ENCODE data around the gene RCCD1.

The RCCD1 gene

GRCh38 chr15:90967206-90967605 lies 12.5 kb downstream of the RCCD1 start:
- no peak overlapping the region for H3K4me3 ChIP-seq (ENCODE audit: control insufficient read depth, low read depth, low read length)
- DNase-seq (ENCODE audit: low read depth): no peak
- no peak for TF ChIP-seq CTCF (conservative IDR thresholded peaks at IDR 0.05; ENCODE audit: control insufficient read depth, insufficient read depth, low read depth, low read length)

DNA sequence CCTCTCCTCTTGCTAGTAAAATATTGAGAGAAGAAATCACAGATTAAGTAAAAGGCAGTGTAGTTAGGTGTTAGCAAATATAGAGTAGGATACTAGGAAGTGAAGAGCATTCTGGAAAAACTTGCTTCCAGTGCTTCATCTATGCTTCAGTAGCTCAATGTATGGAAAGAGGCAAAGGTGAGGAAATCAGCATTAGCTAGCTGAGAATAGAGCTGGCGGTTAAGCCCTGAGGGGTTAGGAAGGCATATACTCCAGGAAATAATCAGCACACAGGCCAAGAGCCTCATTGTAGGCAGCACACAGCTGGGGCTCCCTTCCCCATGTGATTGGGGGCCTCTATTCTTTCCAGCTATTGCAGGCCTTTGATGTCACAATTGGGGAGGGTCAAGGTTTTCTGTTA lies 13.8 kb downstream of the RCCD1 start:
- DNase-seq (ENCODE audit: low read depth): no peak
- no peak overlapping the region for H3K4me3 ChIP-seq (ENCODE audit: control insufficient read depth, low read depth, low read length)
- TF ChIP-seq CTCF (conservative IDR thresholded peaks at IDR 0.05; ENCODE audit: control insufficient read depth, insufficient read depth, low read depth, low read length): no peak

GRCh38 chr15:90970274-90970673 lies 15.6 kb downstream of the RCCD1 start:
- H3K4me3 ChIP-seq (ENCODE audit: control insufficient read depth, low read depth, low read length): no peak overlapping the region
- TF ChIP-seq CTCF (conservative IDR thresholded peaks at IDR 0.05; ENCODE audit: control insufficient read depth, insufficient read depth, low read depth, low read length): no peak
- no peak for DNase-seq (ENCODE audit: low read depth)

- no peak for TF ChIP-seq CTCF (conservative IDR thresholded peaks at IDR 0.05; ENCODE audit: control insufficient read depth, insufficient read depth, low read depth, low read length)
- no peak overlapping the region for H3K4me3 ChIP-seq (ENCODE audit: control insufficient read depth, low read depth, low read length)
- DNase-seq (ENCODE audit: low read depth): no peak
Observed at GRCh38 chr15:90972133-90972532, 17.4 kb downstream of the RCCD1 start.

DNA sequence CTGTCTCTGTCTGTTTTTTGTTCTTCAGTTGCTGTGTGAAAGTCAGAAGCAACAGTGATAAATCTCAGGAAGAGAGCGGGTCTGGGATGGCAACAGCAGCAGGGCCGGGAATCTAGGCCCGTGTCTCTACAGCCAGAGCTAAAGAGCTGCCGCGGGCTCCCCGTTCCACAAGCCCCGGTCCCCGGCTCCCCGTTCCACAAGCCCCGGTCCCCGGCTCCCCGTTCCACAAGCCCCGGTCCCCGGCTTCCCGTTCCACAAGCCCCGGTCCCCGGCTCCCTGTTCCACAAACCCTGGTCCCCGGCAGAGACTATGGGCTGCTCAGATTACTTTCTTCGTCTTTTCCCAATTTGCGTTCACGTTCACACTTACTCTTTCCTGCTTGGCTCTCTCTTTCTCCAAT lies 19.5 kb downstream of the RCCD1 start:
- DNase-seq (ENCODE audit: low read depth): no peak
- TF ChIP-seq CTCF (conservative IDR thresholded peaks at IDR 0.05; ENCODE audit: control insufficient read depth, insufficient read depth, low read depth, low read length): no peak
- H3K4me3 ChIP-seq (ENCODE audit: control insufficient read depth, low read depth, low read length): no peak overlapping the region

DNA sequence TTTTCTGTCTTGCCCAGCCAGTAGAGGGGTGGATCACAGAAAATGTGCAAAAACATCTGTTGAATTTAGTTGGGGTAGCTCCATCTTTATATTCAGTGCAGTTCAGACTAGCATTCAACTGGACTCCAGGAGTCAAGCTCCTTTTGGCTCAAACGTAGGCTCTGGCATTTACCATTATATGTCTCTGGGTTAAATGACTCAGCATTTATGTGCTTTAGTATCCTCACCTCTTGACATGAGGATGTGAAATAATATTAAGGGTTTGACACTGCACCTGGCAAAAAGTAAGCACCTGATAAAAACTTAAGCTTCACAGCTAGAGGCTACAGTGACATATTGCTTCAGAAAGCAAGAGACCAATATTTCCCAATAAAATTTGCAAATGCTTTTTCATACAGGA lies 24.9 kb downstream of the RCCD1 start:
- no peak overlapping the region for H3K4me3 ChIP-seq (ENCODE audit: control insufficient read depth, low read depth, low read length)
- no peak for DNase-seq (ENCODE audit: low read depth)
- no peak for TF ChIP-seq CTCF (conservative IDR thresholded peaks at IDR 0.05; ENCODE audit: control insufficient read depth, insufficient read depth, low read depth, low read length)

DNA sequence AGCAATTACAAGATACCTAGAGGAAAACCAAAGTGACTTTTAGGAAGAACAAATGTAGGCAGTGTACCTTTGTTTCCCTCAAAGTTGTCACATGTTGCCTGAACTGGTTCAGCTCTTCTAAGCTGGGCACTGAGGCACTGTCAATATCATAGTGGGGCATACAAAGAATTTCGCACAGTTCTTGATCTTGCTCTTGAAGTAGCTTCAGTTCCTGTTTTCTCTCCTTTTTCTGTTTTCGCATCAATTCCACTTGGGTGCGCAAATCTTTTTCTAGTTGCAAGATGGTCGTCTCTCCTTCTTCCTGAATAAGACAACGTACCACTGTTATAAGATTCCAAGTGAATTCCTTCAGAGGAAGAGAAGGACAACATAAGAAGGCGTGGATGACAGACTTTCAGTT lies 27.0 kb downstream of the RCCD1 start:
- TF ChIP-seq CTCF (conservative IDR thresholded peaks at IDR 0.05; ENCODE audit: control insufficient read depth, insufficient read depth, low read depth, low read length): no peak
- no peak for DNase-seq (ENCODE audit: low read depth)
- no peak overlapping the region for H3K4me3 ChIP-seq (ENCODE audit: control insufficient read depth, low read depth, low read length)

Data from fibroblast of mammary gland (primary cell).